Activated naive CD8-positive, alpha-beta T cell (primary cell): Measurements from ENCODE around the gene ARHGEF17.

Experiments used
- H3K27ac Mint-ChIP-seq: one replicate; pipeline ENCODE4 v1.8.0; 2021; ENCODE audit warnings: mixed read lengths
- H3K27me3 Mint-ChIP-seq: one replicate; pipeline ENCODE4 v1.8.0; 2021; ENCODE audit warnings: mixed read lengths
- H3K36me3 Mint-ChIP-seq: one replicate; pipeline ENCODE4 v1.8.0; 2021; ENCODE audit warnings: mixed read lengths
- H3K4me1 Mint-ChIP-seq: one replicate; pipeline ENCODE4 v1.8.0; 2021; ENCODE audit warnings: low read depth, mixed read lengths
- H3K4me3 Mint-ChIP-seq: one replicate; pipeline ENCODE4 v1.8.0; 2021; ENCODE audit warnings: mild to moderate bottlenecking, mixed read lengths
- H3K9me3 Mint-ChIP-seq: one replicate; pipeline ENCODE4 v1.8.0; 2021; ENCODE audit warnings: low read depth, mixed read lengths

The ARHGEF17 gene

GRCh38 chr11:73374151-73374550, 66.1 kb downstream of the ARHGEF17 start:
- no peaks in the 10 kb centered on the region for H3K9me3 Mint-ChIP-seq
- H3K4me3 Mint-ChIP-seq, result no peak overlapping the region
- H3K27me3 Mint-ChIP-seq, result no peaks in the 10 kb centered on the region
- H3K27ac Mint-ChIP-seq, result no peak overlapping the region
- H3K36me3 Mint-ChIP-seq, result no peaks in the 10 kb centered on the region
- H3K4me1 Mint-ChIP-seq, result peaks cover 29% of the 10 kb centered on the region

GRCh38 chr11:73375830-73376159, 67.7 kb downstream of the ARHGEF17 start:
- Mint-ChIP-seq H3K4me1 (peaks cover 35% of the 10 kb centered on the region), H3K27me3 (no peaks in the 10 kb centered on the region), H3K4me3 (peak overlapping the region; percentile 69), H3K27ac (peak overlapping the region; percentile 75), H3K9me3 (no peaks in the 10 kb centered on the region), H3K36me3 (no peaks in the 10 kb centered on the region)

GRCh38 chr11:73376160-73376802, 68.2 kb downstream of the ARHGEF17 start, which contains the start of gene RELT:
TSS of gene RELT (plus strand) at chr11:73376399. CDS start at chr11:73389137, 12,738 bp downstream.
- H3K27me3 Mint-ChIP-seq, result no peaks in the 10 kb centered on the region
- no peaks in the 10 kb centered on the region for H3K9me3 Mint-ChIP-seq
- H3K36me3 Mint-ChIP-seq, result no peaks in the 10 kb centered on the region
- peak within 1 kb of the TSS; percentile 93 for H3K27ac Mint-ChIP-seq
- peak within 1 kb of the TSS; percentile 97 for H3K4me3 Mint-ChIP-seq
- H3K4me1 Mint-ChIP-seq, result peaks cover 38% of the 10 kb centered on the region

- Mint-ChIP-seq H3K36me3 (no peaks in the 10 kb centered on the region), H3K27ac (peak overlapping the region; percentile 93), H3K27me3 (no peaks in the 10 kb centered on the region), H3K4me1 (peaks cover 40% of the 10 kb centered on the region), H3K4me3 (peak overlapping the region; percentile 97), H3K9me3 (no peaks in the 10 kb centered on the region)
Observed at GRCh38 chr11:73376803-73377629, 68.9 kb downstream of the ARHGEF17 start.

- H3K27ac Mint-ChIP-seq, result peak overlapping the region; percentile 50
- peaks cover 60% of the 10 kb centered on the region for H3K4me1 Mint-ChIP-seq
- H3K36me3 Mint-ChIP-seq, result no peaks in the 10 kb centered on the region
- H3K9me3 Mint-ChIP-seq, result no peaks in the 10 kb centered on the region
- peak overlapping the region; percentile 17 for H3K4me3 Mint-ChIP-seq
- H3K27me3 Mint-ChIP-seq, result no peaks in the 10 kb centered on the region
Observed at GRCh38 chr11:73379189-73379880, 71.3 kb downstream of the ARHGEF17 start.

GRCh38 chr11:73380331-73380730, 72.3 kb downstream of the ARHGEF17 start:
- H3K9me3 Mint-ChIP-seq, result no peaks in the 10 kb centered on the region
- no peak overlapping the region for H3K4me3 Mint-ChIP-seq
- H3K27ac Mint-ChIP-seq, result no peak overlapping the region
- peaks cover 67% of the 10 kb centered on the region for H3K4me1 Mint-ChIP-seq
- H3K27me3 Mint-ChIP-seq, result no peaks in the 10 kb centered on the region
- no peaks in the 10 kb centered on the region for H3K36me3 Mint-ChIP-seq

GRCh38 chr11:73380897-73381410, 72.9 kb downstream of the ARHGEF17 start:
- H3K27ac Mint-ChIP-seq, result no peak overlapping the region
- no peaks in the 10 kb centered on the region for H3K36me3 Mint-ChIP-seq
- H3K4me3 Mint-ChIP-seq, result no peak overlapping the region
- no peaks in the 10 kb centered on the region for H3K9me3 Mint-ChIP-seq
- H3K27me3 Mint-ChIP-seq, result no peaks in the 10 kb centered on the region
- H3K4me1 Mint-ChIP-seq, result peaks cover 67% of the 10 kb centered on the region

GRCh38 chr11:73381589-73381988, 73.5 kb downstream of the ARHGEF17 start:
- H3K4me1 Mint-ChIP-seq, result peaks cover 70% of the 10 kb centered on the region
- no peaks in the 10 kb centered on the region for H3K9me3 Mint-ChIP-seq
- no peaks in the 10 kb centered on the region for H3K36me3 Mint-ChIP-seq
- no peak overlapping the region for H3K27ac Mint-ChIP-seq
- no peaks in the 10 kb centered on the region for H3K27me3 Mint-ChIP-seq
- H3K4me3 Mint-ChIP-seq, result no peak overlapping the region

- no peaks in the 10 kb centered on the region for H3K9me3 Mint-ChIP-seq
- H3K4me3 Mint-ChIP-seq, result no peak overlapping the region
- peak overlapping the region; percentile 64 for H3K27ac Mint-ChIP-seq
- H3K4me1 Mint-ChIP-seq, result peaks cover 70% of the 10 kb centered on the region
- H3K27me3 Mint-ChIP-seq, result no peaks in the 10 kb centered on the region
- H3K36me3 Mint-ChIP-seq, result no peaks in the 10 kb centered on the region
Observed at GRCh38 chr11:73382183-73382582, 74.1 kb downstream of the ARHGEF17 start.

GRCh38 chr11:73382747-73383146, 74.7 kb downstream of the ARHGEF17 start:
- Mint-ChIP-seq H3K27me3 (no peaks in the 10 kb centered on the region), H3K27ac (no peak overlapping the region), H3K9me3 (no peaks in the 10 kb centered on the region), H3K36me3 (no peaks in the 10 kb centered on the region), H3K4me1 (peaks cover 66% of the 10 kb centered on the region), H3K4me3 (no peak overlapping the region)

GRCh38 chr11:73383249-73384124, 75.4 kb downstream of the ARHGEF17 start:
- H3K9me3 Mint-ChIP-seq, result no peaks in the 10 kb centered on the region
- no peaks in the 10 kb centered on the region for H3K27me3 Mint-ChIP-seq
- H3K4me3 Mint-ChIP-seq, result no peak overlapping the region
- no peak overlapping the region for H3K27ac Mint-ChIP-seq
- peaks cover 62% of the 10 kb centered on the region for H3K4me1 Mint-ChIP-seq
- no peaks in the 10 kb centered on the region for H3K36me3 Mint-ChIP-seq

GRCh38 chr11:73384125-73384441, 76.0 kb downstream of the ARHGEF17 start:
- no peak overlapping the region for H3K4me3 Mint-ChIP-seq

GRCh38 chr11:73384531-73384871, 76.4 kb downstream of the ARHGEF17 start:
- Mint-ChIP-seq H3K9me3 (no peaks in the 10 kb centered on the region), H3K27ac (peak overlapping the region; percentile 11), H3K36me3 (no peaks in the 10 kb centered on the region), H3K4me3 (peak overlapping the region; percentile 13), H3K27me3 (no peaks in the 10 kb centered on the region), H3K4me1 (peaks cover 58% of the 10 kb centered on the region)

More at GRCh38 chr11:73384125-73384441, 76.0 kb downstream of the ARHGEF17 start:
- Mint-ChIP-seq H3K36me3 (no peaks in the 10 kb centered on the region), H3K27me3 (no peaks in the 10 kb centered on the region), H3K27ac (no peak overlapping the region), H3K4me1 (peaks cover 58% of the 10 kb centered on the region), H3K9me3 (no peaks in the 10 kb centered on the region)

GRCh38 chr11:73384872-73385689, 77.0 kb downstream of the ARHGEF17 start:
- H3K4me1 Mint-ChIP-seq, result peaks cover 55% of the 10 kb centered on the region
- no peaks in the 10 kb centered on the region for H3K27me3 Mint-ChIP-seq
- H3K27ac Mint-ChIP-seq, result peak overlapping the region; percentile 11
- H3K9me3 Mint-ChIP-seq, result no peaks in the 10 kb centered on the region
- H3K36me3 Mint-ChIP-seq, result no peaks in the 10 kb centered on the region
- H3K4me3 Mint-ChIP-seq, result peak overlapping the region; percentile 38
